Measurements from ENCODE around the gene UBR3.

- TF ChIP-seq, protein P1, sequence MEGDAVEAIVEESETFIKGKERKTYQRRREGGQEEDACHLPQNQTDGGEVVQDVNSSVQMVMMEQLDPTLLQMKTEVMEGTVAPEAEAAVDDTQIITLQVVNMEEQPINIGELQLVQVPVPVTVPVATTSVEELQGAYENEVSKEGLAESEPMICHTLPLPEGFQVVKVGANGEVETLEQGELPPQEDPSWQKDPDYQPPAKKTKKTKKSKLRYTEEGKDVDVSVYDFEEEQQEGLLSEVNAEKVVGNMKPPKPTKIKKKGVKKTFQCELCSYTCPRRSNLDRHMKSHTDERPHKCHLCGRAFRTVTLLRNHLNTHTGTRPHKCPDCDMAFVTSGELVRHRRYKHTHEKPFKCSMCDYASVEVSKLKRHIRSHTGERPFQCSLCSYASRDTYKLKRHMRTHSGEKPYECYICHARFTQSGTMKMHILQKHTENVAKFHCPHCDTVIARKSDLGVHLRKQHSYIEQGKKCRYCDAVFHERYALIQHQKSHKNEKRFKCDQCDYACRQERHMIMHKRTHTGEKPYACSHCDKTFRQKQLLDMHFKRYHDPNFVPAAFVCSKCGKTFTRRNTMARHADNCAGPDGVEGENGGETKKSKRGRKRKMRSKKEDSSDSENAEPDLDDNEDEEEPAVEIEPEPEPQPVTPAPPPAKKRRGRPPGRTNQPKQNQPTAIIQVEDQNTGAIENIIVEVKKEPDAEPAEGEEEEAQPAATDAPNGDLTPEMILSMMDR (IDR thresholded peaks at IDR 0.05; ENCODE audit: low read length): no peak
- TF ChIP-seq EZH2 (optimal IDR thresholded peaks at IDR 0.05; ENCODE audit: low read depth, low read length) (no peak), EZH2phosphoT487 (IDR thresholded peaks at IDR 0.05; ENCODE audit: low read length) (no peak)
Measured at GRCh38 chr2:170047331-170048065, 220.2 kb downstream of the UBR3 start.

All from MM.1S (cell line).